ENCODE results near the gene NCAM2. TPM values are rescaled to one million over a fixed set of nuclear protein-coding genes. Genes with fewer than 3 reads are reported as not detected.

NCAM2 gene
- total RNA-seq, 4 donors from 2014 or later, result 0.46 to 2.9 (median 1.3) TPM

- intact Hi-C loops (cut with DNase I), result no loop called here
- H3K9me3 ChIP-seq, result no peaks in the 10 kb centered on the region
- WGBS, 2 donors, result 92 to 95% methylated on average over 13 of the region's 13 CpGs
- no peaks in the 10 kb centered on the region for H3K36me3 ChIP-seq
- no peak overlapping the region for H3K27ac ChIP-seq
- no peaks in the 10 kb centered on the region for H3K27me3 ChIP-seq
- no peak for DNase-seq
- TF ChIP-seq POLR2A (IDR thresholded peaks at IDR 0.05) (no peak), CTCF (IDR thresholded peaks at IDR 0.05) (no peak)
- no peaks in the 10 kb centered on the region for H3K4me1 ChIP-seq
- H3K4me3 ChIP-seq (replicated peaks in 1 of 3), result no peak overlapping the region
These were observed 281.1 kb downstream of the NCAM2 start for GRCh38 chr21:21279193-21279901.

- intact Hi-C loops (cut with DNase I), result no loop called here
- WGBS, 2 donors, result 94 to 98% methylated on average over 2 of the region's 2 CpGs
These were observed 285.6 kb downstream of the NCAM2 start for GRCh38 chr21:21283810-21284209.

GRCh38 chr21:21286170-21286798 lies 288.1 kb downstream of the NCAM2 start:
- 72 to 82% methylated on average over 4 of the region's 4 CpGs for WGBS, 2 donors
- Histone ChIP-seq H3K27me3 (no peaks in the 10 kb centered on the region), H3K36me3 (no peaks in the 10 kb centered on the region), H3K4me1 (no peaks in the 10 kb centered on the region), H3K27ac (no peak overlapping the region), H3K9me3 (no peaks in the 10 kb centered on the region), H3K4me3 (replicated peaks in 1 of 3) (no peak overlapping the region)
- intact Hi-C loops (cut with DNase I), result no loop called here
- TF ChIP-seq POLR2A (IDR thresholded peaks at IDR 0.05) (no peak), CTCF (IDR thresholded peaks at IDR 0.05) (no peak)
- no peak for DNase-seq

More at GRCh38 chr21:21283810-21284209, 285.6 kb downstream of the NCAM2 start:
- no peak for TF ChIP-seq CTCF (IDR thresholded peaks at IDR 0.05)
- TF ChIP-seq POLR2A (IDR thresholded peaks at IDR 0.05), result no peak
- Histone ChIP-seq H3K4me1 (no peaks in the 10 kb centered on the region), H3K36me3 (no peaks in the 10 kb centered on the region), H3K27ac (no peak overlapping the region), H3K9me3 (no peaks in the 10 kb centered on the region), H3K27me3 (no peaks in the 10 kb centered on the region), H3K4me3 (replicated peaks in 1 of 3) (no peak overlapping the region)
- DNase-seq, result no peak

- no peaks in the 10 kb centered on the region for H3K36me3 ChIP-seq
- H3K9me3 ChIP-seq, result no peaks in the 10 kb centered on the region
- no peak overlapping the region for H3K27ac ChIP-seq
- H3K27me3 ChIP-seq, result no peaks in the 10 kb centered on the region
- intact Hi-C loops (cut with DNase I), result no loop called here
- TF ChIP-seq CTCF (IDR thresholded peaks at IDR 0.05), result no peak
- DNase-seq, result no peak
- WGBS, 2 donors, result 78 to 79% methylated on average over 4 of the region's 4 CpGs
- H3K4me1 ChIP-seq, result no peaks in the 10 kb centered on the region
- no peak overlapping the region for H3K4me3 ChIP-seq (replicated peaks in 1 of 3)
These were observed 292.5 kb downstream of the NCAM2 start for GRCh38 chr21:21290751-21291150.

- no peak for DNase-seq
- H3K27me3 ChIP-seq, result no peaks in the 10 kb centered on the region
- H3K4me1 ChIP-seq, result no peaks in the 10 kb centered on the region
- intact Hi-C loops (cut with DNase I), result no loop called here
- H3K4me3 ChIP-seq (replicated peaks in 1 of 3), result no peak overlapping the region
- no peaks in the 10 kb centered on the region for H3K9me3 ChIP-seq
- no peak overlapping the region for H3K27ac ChIP-seq
- no peaks in the 10 kb centered on the region for H3K36me3 ChIP-seq
- 95 to 96% methylated on average over 3 of the region's 3 CpGs for WGBS, 2 donors
- TF ChIP-seq CTCF (IDR thresholded peaks at IDR 0.05), result no peak
- TF ChIP-seq POLR2A (IDR thresholded peaks at IDR 0.05), result no peak
These were observed 293.8 kb downstream of the NCAM2 start for GRCh38 chr21:21291883-21292569.

All from thyroid gland (tissue), 4 donors.